Vagina (tissue), 2 donors: ENCODE data around the gene FBXO33.

Source experiments
- POLR2A ChIP-seq, 2 donors: fragments of 450-650 bp; IDR thresholded peaks; one replicate each; pipeline ENCODE4 v1.6.1; 2017; ENCODE audit warnings: antibody characterized with exemption in 2 of 2, mild to moderate bottlenecking in 2 of 2, moderate library complexity in 2 of 2
- POLR2AphosphoS5 ChIP-seq, 2 donors: sonication (generic); formaldehyde crosslinking; IDR thresholded peaks; one replicate each; pipeline ENCODE4 v1.9.0; 2017; ENCODE audit warnings: antibody characterized with exemption in 2 of 2, mild to moderate bottlenecking in 2 of 2, low read depth in 1 of 2; ENCODE audit not compliant: insufficient read depth in 1 of 2
- TF ChIP-seq, protein P1 (sequence below), 3 experiments: fragments of 450-650 bp in 2 of 3; fragments of 200-600 bp in 1 of 3; sonication (generic) in 1 of 3; IDR thresholded peaks; one replicate each; pipeline ENCODE4 v1.5.1; 2017 to 2019; ENCODE audit warnings: antibody characterized with exemption in 3 of 3, mild to moderate bottlenecking in 2 of 3, moderate library complexity in 2 of 3

DNA sequence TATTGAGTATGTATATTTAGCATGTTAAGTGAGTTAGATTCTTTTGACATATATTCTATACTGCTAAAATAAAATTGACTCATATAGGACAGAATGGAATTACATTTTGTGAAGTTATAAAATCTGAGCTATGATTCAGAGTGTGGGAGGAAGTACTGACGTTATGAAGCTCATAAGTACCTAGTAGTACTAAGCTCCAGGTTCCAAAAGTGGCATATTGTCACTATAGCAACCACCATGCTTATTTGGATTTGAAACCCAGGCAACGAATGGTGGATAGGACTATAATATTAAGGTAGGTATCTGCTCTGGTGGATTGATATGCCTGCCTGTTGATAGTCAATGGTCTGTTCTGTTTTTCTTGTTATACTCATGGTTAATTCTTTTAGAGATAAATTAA is 2.2 kb upstream of the FBXO33 start:
- TF ChIP-seq, protein P1, sequence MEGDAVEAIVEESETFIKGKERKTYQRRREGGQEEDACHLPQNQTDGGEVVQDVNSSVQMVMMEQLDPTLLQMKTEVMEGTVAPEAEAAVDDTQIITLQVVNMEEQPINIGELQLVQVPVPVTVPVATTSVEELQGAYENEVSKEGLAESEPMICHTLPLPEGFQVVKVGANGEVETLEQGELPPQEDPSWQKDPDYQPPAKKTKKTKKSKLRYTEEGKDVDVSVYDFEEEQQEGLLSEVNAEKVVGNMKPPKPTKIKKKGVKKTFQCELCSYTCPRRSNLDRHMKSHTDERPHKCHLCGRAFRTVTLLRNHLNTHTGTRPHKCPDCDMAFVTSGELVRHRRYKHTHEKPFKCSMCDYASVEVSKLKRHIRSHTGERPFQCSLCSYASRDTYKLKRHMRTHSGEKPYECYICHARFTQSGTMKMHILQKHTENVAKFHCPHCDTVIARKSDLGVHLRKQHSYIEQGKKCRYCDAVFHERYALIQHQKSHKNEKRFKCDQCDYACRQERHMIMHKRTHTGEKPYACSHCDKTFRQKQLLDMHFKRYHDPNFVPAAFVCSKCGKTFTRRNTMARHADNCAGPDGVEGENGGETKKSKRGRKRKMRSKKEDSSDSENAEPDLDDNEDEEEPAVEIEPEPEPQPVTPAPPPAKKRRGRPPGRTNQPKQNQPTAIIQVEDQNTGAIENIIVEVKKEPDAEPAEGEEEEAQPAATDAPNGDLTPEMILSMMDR (IDR thresholded peaks at IDR 0.05), result no peak
- TF ChIP-seq POLR2A (IDR thresholded peaks at IDR 0.05), result no peak
- no peak for TF ChIP-seq POLR2AphosphoS5 (IDR thresholded peaks at IDR 0.05; ENCODE audit: insufficient read depth in 1 of 2, low read depth in 1 of 2)
